HG03469 (cell line): ENCODE measurements around the gene LDAH.

ENCODE experiments used
- ATAC-seq: cut with Tn5 transposase; IDR thresholded peaks from one replicate; pipeline ENCODE4 v1.9.1; 2021; ENCODE audit warnings: mild to moderate bottlenecking, moderate library complexity, moderate number of reproducible peaks; ENCODE audit not compliant: unreplicated experiment

The LDAH gene

GRCh38 chr2:20641123-20641985, 181.5 kb downstream of the LDAH start:
- no peak for ATAC-seq

DNA sequence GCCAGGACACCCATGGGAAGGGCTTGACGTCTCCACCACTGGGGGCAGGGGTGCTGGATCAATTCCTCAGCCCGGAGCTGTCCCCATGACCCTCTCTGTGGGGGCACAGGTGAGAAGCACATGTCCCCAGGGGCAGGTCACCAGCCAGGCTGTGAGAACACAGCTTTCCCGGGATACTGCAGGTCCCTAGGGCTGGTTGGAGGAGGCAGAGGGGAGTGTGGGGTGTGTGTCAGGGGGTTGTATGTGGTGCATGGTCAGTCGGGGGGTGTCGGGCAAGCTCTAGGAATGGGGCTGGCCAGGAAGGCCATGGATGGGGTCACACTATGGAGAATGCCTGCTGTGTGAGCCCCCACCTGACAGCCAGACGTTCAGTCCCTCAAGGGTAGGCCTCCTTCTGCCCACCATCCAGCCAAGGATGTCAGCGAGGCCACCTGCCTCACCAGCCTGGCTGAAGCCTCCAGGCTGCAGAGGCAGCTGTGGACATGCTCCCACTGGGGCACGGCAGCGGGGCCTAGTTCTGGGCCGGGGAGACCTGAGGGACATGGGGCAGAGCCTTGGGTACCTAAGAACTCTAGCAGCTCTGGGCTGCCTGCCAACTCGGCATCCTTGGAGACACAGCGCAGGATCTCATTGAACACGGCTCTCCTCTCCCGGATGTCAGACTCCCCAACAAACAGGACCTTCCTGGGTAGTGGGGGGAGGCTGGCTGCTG, 182.3 kb downstream of the LDAH start:
- no peak for ATAC-seq

DNA sequence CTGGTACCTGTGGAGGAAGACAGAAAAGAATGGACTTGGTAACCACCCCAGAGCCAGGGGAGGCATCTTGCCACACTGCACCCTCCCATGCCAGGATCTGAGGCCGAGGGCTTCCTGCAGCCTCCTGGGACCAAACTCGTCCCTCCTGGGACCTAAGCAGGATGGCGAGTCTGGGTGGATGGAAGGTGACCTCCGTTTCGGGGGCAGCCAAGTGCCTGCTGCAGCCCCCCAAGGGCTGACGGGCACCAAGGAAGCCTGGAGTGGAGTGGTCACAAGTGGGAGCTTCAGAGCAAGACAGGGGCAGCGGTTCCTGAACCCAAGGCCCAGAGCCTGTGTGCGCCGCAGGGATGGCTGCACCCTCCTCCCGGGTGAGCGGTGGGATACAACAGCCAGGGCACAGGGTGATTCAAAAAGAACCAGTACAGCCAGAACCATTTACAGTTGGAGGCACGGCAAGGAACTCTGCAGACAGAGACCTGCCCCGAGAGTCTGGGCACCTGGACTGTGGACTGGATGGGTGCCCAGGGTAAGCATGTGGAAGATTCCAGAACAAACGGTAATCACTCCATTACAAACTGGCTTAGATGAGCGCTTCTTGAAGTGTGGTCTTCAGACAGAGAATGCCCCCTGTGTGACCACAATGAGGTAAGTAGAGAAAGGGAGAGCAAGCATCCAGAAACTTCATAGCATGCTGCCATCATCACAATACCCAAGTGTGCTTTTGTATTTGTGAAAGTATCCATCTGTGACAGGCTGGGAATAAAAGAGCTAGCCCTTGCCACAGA, 184.1 kb downstream of the LDAH start:
- no peak for ATAC-seq

DNA sequence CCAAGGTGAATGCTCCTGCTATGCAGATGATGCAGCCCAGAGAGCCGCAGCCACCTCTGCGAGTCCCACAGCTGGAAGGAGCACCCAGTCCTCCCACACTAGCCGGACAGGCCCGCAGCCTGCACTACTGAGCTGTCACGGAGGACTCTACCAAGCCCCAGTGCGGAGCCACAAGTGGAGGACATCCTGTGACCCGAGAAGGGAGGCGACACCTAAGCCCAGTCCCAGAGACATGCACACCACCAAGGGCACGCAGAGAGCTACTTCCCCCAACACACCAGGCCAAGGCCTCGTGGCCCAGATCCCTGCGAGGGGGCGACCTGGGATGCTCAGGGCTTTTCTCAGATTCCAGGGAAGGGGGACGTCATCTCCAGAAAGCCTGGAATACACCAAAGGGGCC, 184.9 kb downstream of the LDAH start:
- no peak for ATAC-seq

DNA sequence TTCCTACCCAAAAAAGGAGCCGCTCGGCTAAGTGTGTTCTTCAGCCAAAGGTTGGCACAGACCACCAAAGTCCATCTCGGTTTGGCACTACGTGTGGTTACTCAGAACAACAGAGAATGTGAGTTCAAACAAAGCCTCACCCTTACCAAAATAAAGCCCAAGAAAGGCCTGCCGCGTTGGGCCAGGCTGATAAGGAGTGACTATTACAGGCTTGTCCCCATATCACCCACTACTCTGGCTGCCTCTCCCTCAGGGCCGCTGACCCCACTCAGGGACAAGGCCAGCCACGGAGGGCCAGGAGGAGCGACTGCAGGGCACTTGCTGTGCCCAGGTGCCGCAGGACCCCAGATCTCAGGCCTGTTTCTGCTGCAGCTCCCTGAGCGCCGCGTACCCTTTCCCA, 185.8 kb downstream of the LDAH start:
- ATAC-seq, result no peak

DNA sequence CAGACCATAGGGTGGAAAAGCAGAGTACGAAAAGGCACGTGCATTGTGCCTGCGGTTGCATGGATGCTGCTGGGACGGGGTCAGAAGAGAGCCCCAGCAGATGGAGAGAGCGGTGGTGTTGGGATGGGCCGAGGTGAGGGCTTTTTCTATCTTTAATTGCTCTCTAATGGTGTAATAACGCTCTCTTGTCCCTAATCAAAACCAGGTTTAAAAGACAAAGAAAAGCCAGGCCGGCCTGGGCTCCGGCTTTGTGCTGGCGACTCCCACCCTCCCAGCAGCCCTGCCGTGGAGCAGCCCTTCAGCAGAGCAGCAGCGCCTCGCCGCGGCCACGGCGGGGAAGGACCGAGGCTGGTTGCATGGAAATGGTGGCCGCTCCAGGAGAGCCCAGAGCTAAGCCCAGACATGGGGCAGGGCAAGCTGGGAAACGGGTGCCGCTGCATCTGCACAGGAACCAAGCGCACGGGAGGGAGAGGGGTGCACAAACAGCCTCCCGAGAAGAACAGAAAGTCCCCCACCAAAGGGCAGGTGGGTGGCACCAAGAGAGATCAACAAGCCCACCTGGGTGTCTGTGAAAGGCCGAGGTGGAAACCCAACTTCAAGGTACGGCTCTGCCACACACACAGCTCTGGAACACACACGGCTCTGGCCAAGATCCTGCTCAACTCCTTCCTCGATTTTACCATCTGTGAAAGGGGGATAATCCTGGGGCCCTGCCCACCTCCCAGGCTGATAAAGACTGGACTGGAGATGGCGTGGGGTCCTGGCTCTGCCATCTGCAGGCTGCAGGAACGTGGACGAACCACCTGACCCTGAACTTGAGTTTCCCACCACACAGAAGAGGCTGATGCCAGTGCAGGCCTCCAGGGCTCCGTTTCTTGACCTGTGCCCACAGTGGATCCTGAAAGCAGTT, 187.0 kb downstream of the LDAH start:
- ATAC-seq, result peak; percentile 58

DNA sequence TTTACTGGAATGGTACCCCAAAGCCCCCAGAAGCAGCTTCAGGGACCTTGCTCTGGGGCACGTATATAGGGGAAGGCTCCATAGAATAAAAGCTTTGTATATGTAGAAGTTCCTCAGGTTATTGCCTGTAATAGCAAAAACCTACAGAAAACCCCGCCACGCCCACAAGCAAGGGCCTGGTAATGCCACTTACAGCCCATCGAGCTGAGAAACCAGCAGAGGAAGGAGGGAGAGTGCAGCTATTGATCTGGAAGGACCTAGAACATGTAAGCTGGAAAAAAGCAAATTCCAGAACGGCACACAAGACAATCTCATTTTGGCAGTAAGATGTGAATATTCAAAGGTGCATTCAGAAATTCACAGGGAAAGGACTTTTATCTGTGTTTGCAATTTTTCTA, 187.8 kb downstream of the LDAH start:
- no peak for ATAC-seq

GRCh38 chr2:20634507-20635112, 188.3 kb downstream of the LDAH start:
- no peak for ATAC-seq
